HG03457 (cell line): ENCODE data around the gene TBC1D24.
"Not testable (repeated sequence)": the region's sequence is repeated elsewhere in the genome, so short reads cannot be mapped to it uniquely, and the experiment has no call there.

Experiments
- ATAC-seq: cut with Tn5 transposase; IDR thresholded peaks from one replicate; pipeline ENCODE4 v1.9.1; 2021; ENCODE audit warnings: moderate number of reproducible peaks; ENCODE audit not compliant: unreplicated experiment

TBC1D24 gene

GRCh38 chr16:2474877-2475412 lies at the start of gene TBC1D24:
TBC1D24 (plus strand) TSS chr16:2475127; CDS start chr16:2496149, 21,022 bp downstream.
- ATAC-seq: peak; percentile 56

- no peak for ATAC-seq
Measured at GRCh38 chr16:2425825-2426430, 49.0 kb upstream of the TBC1D24 start.

- ATAC-seq: no peak
Measured at GRCh38 chr16:2426941-2427361, 48.0 kb upstream of the TBC1D24 start.

- no peak for ATAC-seq
Measured at GRCh38 chr16:2427526-2427925, 47.4 kb upstream of the TBC1D24 start.

GRCh38 chr16:2428051-2428783 lies 46.7 kb upstream of the TBC1D24 start:
- ATAC-seq: peak; percentile 17

- no peak for ATAC-seq
Measured at GRCh38 chr16:2428784-2429033, 46.2 kb upstream of the TBC1D24 start.

GRCh38 chr16:2429034-2429770 lies 45.7 kb upstream of the TBC1D24 start, which contains the start of gene CCNF:
CCNF (plus strand) TSS chr16:2429447; CDS start chr16:2429482, 35 bp downstream.
- ATAC-seq: peak; percentile 74

- ATAC-seq: no peak
Measured at GRCh38 chr16:2429771-2430663, 44.9 kb upstream of the TBC1D24 start.

- ATAC-seq: no peak
Measured at GRCh38 chr16:2432286-2432685, 42.6 kb upstream of the TBC1D24 start.

GRCh38 chr16:2432801-2433505 lies 42.0 kb upstream of the TBC1D24 start:
- ATAC-seq: no peak

- ATAC-seq: not testable (repeated sequence)
Measured at GRCh38 chr16:2435236-2435635, 39.7 kb upstream of the TBC1D24 start.

- no peak for ATAC-seq
Measured at GRCh38 chr16:2436110-2436509, 38.8 kb upstream of the TBC1D24 start.

GRCh38 chr16:2437032-2437790 lies 37.7 kb upstream of the TBC1D24 start:
- no peak for ATAC-seq

GRCh38 chr16:2438121-2438520 lies 36.8 kb upstream of the TBC1D24 start:
- ATAC-seq: no peak

GRCh38 chr16:2439598-2439997 lies 35.3 kb upstream of the TBC1D24 start:
- ATAC-seq: no peak

GRCh38 chr16:2441143-2441804 lies 33.7 kb upstream of the TBC1D24 start:
- ATAC-seq: not testable (repeated sequence)

- no peak for ATAC-seq
Measured at GRCh38 chr16:2443555-2443954, 31.4 kb upstream of the TBC1D24 start.

GRCh38 chr16:2447920-2448583 lies 26.9 kb upstream of the TBC1D24 start:
- no peak for ATAC-seq
